Germinal center (tissue), 1 donor: Measurements from ENCODE around the gene PPP1R7.
"Not testable (repeated sequence)": the region's sequence is repeated elsewhere in the genome, so short reads cannot be mapped to it uniquely, and the experiment has no call there.

Source experiments
- DNase-seq: peaks from one replicate; pipeline ENCODE4 v3.0.0; 2012; ENCODE audit warnings: mixed read lengths, low spot score

The PPP1R7 gene, protein sequence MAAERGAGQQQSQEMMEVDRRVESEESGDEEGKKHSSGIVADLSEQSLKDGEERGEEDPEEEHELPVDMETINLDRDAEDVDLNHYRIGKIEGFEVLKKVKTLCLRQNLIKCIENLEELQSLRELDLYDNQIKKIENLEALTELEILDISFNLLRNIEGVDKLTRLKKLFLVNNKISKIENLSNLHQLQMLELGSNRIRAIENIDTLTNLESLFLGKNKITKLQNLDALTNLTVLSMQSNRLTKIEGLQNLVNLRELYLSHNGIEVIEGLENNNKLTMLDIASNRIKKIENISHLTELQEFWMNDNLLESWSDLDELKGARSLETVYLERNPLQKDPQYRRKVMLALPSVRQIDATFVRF

DNA sequence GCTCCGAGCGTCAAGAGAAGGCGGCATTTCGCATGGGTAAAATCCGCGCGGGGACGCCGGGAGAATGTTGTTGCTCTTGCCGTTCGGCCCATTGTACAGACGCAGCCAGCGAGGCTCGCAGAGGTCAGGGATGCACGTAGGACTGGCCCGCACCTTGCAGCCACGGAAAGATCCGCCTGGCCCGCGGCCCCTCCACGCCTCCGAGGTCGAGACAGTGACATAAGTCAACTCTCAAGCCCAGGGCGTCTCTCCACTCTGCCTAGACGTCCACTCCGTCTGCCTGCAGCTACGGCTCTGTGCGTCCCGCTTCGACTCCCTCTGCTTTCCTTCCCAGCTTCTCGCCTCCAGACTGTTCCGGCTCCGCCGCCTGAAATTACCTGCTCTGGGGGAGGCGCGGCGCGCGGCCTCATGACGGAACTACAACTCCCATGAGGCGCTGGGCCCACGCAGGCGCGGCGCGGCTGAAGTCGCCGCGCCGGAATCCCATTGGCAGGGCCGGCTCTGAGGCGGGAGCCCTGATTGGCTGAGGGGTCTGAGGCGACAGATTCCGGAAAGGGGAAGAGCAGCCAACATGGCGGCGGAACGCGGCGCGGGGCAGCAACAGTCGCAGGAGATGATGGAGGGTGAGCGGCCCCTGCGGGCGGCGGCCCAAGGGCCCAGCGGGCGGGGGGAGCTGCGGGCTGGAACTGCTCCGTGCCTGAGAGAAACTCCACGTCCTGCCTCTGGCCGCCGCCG lies at the start of gene PPP1R7:
Gene PPP1R7 (plus strand): TSS at position 543 of the 735 bp plus-strand sequence. CDS start 29 bp downstream, at position 572.
- peak; percentile 99 for DNase-seq

DNA sequence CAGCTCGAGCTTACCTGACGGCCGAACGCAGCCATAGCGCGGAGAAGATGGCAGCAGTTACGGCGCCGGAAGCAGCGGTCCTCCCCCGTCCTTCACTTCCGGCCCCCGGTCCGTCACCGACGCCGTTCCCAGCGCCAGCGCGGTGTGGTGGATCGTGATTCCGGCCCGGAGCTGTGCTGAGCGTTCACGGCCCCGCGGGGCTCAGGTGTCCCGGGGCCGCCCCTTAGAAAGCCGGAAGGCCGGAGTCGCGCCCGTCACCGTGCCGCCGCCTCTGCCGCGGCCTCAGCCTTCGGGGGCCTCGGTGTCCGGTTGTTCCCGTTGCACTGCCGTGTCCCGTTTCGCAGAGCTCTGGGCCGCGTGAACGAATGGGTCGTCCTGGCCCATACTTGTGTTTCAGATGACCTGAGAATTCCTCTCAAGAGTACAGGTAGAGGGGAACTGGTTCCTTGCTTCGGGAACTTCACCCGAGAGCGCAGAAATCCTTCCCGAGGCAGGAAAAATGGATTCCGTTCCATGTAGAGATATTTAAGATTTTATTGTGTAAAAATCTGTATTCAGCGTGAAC lies 47.9 kb upstream of the PPP1R7 start, which contains the start of gene MTERF4:
Gene MTERF4 (minus strand): TSS at position 49 of the 565 bp plus-strand sequence. CDS start 14 bp downstream, at position 35.
- DNase-seq: peak; percentile 83

DNA sequence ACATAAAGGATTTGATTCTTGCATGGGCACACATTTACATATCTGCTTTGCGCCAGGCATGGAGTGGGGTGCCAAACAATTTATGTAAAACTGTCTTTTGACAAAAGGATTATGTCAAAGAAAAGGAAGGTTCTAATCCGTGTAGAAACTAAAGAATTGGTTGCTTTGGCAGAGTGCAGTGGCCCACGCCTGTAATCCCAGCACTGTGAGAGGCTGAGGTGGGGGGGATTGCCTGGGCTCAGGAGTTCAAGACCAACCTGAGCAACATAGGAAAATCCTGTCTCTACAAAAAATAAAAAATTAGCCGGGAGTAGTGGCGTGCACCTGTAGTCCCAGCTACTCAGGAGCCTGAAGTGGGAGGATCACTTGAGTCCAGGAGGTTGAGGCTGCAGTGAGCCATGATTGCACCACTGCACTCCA lies 47.1 kb upstream of the PPP1R7 start:
- no peak for DNase-seq

DNA sequence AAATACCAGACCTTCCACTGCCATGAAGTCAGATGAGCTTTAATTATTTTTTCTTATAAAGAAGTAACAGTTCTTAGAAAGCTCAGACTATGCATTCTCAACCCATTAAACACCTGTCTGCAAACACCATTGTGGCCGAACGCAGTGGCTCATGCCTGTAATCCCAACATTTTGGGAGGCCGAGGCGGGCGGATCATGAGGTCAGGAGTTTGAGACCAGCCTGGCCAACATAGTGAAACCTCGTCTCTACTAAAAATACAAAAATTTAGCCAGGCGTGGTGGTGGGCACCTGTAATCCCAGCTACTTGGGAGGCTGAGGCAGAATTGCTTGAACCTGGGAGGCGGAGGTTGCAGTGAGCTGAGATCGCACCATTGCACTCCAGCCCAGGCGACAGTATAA lies 45.7 kb upstream of the PPP1R7 start:
- DNase-seq: not testable (repeated sequence)

DNA sequence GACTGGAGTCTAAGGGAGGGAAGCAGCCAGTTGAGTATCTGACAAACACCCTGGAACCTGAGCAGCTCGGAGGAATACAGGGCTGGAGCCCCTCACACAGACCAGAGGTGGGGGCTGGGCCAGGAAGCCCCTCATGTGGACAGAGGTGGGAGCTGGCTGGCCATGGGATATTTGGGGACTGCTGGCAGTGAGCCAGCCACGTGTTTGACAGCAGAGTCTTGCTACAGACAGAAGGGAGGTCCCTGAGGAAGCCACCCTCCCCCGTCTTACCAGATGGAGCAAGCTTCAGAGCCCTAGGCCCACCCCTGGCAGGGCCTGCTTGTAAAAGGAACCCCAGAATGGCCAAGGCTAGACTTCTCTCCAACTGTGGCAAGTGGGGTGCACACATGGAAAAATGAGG lies 44.6 kb upstream of the PPP1R7 start:
- no peak for DNase-seq

DNA sequence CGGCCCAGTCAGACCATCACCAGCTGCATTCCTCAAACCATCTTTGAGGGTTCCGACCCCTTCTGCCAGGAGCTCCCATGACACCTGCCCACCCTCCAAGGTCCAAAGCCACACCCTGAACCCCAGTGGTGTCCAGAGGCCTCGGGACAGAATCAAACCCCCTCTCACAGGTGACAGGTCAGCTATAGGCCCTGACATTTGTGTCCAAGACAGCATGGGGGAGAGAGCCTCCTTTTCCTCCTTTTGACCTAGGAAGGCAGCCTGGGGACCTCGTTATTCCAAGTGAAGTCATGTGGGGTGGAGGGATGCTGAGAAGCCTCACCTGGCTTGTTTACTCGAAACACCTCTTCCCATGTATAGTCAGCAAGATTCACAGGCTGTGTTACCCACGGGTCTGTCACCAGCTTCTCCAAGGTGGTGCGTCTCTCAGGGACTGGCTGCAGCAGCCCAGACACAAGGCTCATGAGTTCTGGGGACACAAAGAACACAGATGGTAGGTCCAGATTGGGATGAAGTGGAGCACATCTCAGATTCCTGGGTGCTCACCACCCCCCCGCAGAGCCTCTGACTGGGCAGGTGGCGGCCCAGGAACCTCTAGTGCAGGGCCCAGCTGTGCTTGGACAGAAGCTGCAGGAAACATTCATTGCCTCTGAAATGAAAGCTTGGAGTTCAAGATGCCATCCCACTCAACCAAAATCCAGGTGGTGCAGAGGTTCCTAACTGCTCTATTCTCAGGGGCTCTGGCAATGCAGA lies 43.1 kb upstream of the PPP1R7 start:
- DNase-seq: no peak

DNA sequence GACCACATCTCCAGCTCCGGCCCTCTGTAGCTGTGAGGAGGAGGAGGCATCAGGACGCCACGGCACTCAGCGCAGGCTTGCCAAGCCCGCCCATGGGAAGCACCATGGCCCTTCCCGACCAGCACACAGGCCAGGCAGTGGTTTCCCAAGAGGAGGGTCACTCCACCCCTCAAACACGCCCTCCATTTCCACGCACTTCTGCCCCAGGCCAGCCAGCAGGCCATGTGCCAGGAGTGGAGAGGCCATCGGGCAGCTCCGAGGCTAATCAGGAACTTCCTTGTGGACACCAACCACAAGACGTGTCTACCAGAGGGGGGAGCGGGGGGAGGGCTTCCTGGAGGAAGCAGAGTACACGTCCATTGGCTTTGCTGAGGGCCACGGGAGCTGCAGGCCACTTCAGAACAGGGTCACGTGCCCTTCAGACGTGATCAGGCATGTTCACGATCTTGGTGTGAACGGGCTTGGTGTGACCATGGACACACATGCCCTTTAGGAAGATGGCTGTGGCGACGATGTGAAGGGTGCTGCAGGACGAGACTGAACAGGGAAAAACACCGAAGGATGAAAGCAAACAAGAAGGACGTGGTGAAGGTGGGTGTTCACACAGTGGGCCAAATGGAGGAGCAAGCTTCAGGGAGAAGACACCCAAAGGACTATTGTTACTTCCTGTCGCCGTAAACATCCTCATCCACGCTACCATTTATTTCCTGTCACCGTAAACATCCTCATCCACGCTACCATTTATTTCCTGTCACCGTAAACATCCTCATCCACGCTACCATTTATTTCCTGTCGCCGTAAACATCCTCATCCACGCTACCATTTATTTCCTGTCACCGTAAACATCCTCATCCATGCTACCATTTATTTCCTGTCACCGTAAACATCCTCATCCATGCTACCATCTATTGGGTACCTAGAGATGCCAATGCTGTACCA lies 41.7 kb upstream of the PPP1R7 start:
- no peak for DNase-seq

DNA sequence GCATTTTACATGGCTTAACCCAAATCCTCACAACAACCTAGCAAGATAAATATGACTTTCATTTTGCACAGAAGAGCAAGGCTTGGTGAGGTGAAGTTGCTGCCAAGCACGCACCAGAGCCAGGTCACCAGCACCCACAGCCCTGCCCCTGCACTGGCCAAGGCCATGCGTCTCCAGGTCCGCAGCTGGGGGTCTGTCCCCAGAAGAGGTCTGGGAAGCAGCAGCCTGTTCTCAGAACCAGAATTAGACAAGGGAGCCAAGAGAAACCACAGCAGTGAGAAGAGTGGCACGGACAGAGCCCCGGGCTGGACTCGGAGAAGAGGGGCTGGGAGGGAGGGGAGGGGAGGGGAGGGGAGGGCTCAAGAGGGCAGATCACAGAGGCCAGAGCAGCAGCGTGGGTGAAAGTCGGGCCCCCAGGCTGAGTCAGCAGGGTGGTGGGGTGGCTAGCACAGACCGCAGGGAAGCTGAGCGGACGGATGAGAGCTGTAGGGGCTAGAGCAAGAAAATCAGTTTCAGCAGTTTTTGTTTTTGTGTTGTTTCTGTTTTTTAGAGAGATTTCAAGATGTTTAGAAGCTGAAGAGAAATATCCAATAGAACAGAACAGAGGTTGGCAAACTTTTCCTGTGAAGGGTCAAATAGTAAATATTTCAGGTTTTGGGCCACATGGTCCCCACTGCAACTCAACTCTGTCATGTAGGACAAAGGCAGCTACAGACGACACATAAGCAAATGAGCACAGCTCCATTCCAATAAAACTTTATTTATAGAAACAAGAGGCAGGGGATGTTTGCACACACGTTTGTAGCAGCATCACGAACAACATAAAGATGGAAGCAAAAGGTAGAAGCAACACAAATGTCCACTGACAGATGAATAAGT lies 40.8 kb upstream of the PPP1R7 start:
- no peak for DNase-seq

DNA sequence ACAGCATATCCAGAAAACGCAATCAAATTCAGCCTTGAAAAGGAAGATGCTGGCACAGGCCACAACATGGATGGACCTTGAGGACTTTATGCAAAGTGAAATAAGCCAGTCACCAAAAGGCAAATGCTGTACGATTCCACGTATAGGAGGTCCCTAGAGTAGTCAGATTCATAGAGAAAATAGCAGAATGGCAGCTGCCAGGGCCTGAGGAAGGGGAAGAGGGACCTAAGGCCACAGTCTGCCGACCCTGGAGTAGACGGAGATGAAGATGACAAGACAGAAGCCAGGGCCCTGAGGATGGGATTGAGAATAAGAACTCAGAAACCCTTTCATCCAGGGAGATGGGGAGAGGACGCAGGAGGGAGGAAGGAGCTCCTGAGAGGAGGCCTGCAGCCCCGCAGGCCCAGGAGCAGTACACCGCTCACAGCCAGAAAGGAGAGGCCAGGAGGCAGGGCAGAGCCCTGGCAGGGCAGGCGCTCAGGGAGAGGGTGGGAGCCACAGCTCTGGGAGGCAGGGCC lies 40.1 kb upstream of the PPP1R7 start:
- DNase-seq: no peak

DNA sequence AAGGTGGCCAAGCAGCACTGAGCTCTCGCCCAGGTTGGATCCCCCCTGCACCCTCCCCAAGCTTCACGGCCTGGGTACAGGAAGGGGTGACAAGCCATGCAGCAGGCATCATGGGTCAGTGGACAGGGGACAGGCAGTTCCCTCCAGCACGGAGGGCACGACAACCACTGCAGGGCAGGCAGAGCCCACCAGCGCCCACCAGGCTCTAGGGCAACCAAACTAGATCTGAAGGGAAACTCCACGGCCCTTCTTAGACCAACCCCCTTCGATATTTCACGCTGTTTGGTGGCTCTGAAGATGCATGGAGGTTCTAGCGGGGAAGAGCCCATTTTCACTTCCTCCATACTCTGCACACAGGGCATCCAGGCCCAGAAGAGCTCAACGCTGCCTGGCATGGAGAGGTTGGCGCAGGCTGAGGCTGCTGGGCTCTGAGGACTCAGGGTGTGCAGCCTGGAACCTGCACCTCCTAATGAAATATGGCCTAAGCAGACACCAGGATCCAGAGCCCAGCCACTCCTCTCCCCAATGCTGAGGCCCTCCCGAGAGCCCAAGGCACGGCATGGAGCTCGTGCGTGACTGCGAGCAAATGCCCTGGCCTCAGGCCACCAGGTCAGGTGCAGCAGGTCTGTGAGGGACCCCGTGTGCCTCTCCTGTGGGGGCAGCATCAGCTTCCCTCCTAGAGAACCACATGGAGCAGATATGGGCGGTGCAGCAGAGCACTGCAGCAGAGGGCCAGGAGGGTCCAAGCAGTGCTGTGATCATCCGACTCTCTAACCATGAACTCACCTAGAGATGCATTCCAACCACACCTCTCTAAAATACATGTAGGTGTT lies 39.4 kb upstream of the PPP1R7 start:
- DNase-seq: peak; percentile 89

DNA sequence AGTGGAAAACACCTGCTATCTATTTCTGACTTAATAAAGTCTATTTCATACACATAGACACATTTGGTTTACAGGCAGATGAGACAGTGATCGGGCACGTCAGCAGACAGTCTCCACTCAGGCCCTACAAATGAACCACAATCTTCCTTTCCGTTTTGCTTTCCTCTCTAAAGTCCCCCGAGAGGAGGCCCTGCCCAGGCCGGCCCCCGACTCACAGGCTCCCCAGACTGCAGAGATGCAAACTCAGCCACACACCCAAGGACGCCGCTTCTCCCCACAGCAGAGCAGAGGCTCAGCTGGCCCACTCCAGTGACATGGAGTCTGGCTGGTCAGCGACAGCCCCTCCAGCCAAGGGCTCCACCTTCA lies 38.8 kb upstream of the PPP1R7 start:
- DNase-seq: peak; percentile 84

DNA sequence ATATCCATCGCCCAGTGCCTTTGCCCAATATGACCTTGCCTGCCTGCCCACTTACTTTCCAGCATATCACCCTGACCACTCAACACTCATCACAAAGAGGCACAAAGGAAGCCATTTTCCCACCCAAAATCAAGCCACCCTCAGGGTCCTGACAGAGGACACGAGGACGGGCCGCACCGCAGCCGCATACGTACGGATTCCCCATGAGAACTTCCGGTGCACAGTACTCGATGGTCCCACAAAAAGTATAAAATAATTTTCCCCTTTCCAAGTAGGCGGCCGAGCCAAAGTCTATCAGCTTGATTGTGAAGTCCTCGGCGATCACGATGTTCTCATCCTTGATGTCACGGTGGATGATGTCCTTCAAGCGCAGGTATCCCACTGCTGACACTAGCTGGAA lies 38.2 kb upstream of the PPP1R7 start:
- DNase-seq: no peak

DNA sequence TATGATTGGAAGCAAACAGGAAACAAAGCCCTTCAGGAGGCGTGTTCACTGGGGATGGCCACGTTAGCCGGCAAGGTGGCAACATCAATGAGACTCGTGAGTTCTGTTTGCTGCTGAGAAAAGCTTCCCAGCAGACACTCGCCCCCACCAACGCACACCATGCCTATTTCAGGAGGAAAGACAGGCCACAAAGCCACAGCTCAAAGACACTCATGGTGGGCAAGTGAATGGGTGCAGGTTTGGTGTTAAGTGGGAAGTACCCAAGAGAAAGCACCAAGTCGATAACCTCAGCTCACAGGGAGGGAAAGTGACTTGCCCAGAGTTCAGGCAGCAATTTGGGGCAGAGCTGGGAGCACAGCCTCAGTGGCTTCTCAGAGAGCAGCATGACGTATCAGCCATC lies 37.7 kb upstream of the PPP1R7 start:
- peak; percentile 40 for DNase-seq

DNA sequence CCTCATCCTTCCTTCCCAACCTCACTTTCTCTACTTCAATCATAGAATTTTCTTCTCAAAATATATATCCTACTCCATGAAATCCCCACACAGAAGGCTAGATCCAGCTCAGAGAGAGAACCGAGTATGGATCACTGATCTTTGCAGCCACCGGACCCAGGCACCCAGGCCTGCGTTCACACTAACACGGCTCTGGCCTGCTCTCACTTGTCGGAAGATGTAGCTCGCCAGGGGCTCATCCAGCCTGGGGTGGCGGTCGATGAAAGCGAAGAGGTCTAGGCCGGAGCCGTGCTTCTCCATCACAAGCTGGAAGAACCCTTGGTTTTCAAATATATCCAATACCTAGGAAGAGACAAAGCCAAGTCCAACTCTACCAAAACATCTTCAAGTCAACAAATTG lies 35.4 kb upstream of the PPP1R7 start:
- DNase-seq: no peak

DNA sequence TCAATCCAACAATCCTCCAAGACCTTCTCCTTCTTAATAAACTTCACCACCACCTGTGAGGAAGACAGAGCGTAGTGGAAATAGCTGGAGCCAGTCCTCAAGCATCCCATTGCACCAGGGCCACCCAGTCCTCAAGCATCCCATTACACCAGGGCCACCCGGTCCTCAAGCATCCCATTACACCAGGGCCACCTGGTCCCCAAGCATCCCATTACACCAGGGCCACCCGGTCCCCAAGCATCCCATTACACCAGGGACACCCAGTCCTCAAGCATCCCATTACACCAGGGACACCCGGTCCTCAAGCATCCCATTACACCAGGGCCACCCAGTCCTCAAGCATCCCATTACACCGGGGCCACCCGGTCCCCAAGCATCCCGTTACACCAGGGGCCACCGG lies 34.9 kb upstream of the PPP1R7 start:
- no peak for DNase-seq

DNA sequence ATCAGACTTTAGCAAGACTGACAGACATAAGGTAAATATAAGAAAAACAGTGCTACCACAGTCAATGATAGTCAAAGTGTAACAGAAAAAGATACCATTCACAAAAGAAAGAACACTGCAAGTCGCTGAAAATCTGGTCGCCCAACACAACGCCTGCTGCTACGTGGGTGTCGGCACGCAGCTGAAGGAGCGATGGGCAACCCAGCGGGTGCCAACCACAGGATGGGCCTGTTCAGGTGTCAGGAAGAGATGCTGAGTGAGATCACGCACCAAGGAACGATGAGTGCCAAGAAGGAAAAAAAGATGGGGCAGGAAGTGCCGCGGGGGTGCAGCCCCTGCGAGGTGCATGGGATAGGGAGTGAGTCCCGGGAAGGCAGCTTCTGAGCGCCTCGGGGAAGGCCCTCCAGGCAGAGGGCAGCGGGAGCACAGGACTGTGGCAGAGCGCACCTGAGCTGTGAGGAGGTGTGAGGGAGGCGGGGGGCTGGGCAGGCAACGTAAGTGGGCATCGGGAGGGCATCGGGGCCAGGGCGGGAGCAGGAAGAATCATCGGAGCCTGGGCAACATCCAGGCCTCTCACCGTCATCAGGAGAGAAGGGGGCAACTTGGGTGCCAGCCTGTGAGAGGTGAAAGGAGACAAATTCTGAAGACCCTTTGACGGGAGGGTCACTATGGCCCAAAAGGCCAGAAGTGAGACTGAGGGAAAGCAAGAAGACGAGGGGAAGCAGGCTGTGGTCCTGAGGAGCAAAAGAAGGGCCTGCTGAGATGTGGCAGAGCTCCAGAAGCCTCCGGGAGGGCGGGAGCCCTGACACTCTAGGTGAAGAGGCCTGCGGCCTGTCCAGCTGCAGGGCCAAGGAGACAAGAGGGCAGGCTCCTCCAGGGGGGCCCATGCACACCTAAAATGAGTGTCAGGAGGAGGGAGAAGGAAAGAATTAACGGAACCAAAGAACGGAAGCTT lies 33.4 kb upstream of the PPP1R7 start:
- DNase-seq: no peak

DNA sequence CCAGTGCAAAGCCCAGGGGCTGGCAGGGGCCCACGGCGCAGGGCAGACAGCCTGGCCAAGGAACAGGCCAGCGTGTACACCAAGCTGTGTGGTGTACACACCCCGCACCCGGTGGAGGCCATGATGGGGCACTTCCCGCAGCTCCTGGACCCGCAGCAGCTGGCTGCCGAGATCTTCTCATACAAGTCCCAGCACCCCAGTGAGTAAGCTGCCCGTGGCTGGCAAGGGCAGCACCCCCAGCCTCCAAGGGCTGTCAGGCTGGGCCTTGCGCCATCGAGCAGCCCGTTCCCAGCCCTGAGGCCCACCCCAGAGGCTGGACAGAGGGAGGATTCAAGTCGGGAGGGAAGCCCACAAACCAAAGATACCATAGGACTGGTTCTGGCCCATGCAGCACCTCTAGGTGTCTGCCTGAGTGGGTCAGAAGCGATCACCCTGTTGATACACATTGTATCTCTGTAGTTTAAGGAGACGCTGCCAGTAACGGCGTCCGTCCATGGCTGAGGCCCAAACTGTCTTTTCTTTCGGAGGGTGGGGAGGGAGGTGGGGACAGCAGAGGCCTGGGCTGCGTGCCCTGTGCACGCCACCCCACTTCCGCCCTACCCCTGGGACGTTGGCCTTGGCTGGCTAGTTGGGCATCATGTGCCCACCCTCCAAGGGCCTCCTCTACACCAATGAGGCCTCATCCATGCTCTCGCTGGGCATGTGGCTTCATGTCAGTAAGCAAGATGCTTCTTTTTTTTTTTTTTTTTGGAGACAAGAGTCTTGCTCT lies 31.3 kb upstream of the PPP1R7 start:
- DNase-seq: no peak
